ENCODE data around the gene CDH4. TPM values are rescaled to one million over a fixed set of nuclear protein-coding genes. Genes with fewer than 3 reads are reported as not detected.

The CDH4 gene
- total RNA-seq, 1 donor from 2014 or later = 0.23 TPM

DNA sequence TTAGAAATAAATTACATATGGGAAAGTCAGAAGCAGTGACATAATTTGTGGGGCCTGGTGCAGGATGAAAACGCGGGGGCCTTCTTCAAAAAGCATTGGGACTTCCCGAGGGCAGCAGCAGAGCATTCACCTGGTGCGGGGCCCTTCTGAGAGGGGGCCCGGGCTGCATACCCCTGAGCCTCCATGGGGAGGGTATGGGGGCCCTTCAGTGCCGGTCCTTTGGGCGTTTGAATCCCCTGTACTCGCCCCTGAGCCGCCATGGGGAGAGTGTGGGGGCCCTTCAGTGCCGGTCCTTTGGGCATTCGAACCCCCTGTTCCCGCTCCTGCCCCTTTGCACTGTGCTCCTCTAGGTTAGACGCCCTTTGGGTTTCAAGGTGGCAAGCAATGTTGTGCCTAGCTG lies 283.5 kb downstream of the CDH4 start:
- Mint-ChIP-seq H3K4me1 (ENCODE audit: unreplicated experiment) (no peaks in the 10 kb centered on the region), H3K27ac (ENCODE audit: unreplicated experiment) (no peak overlapping the region), H3K27me3 (ENCODE audit: unreplicated experiment) (peaks cover 2% of the 10 kb centered on the region), H3K36me3 (ENCODE audit: low read depth, unreplicated experiment) (no peaks in the 10 kb centered on the region), H3K4me3 (ENCODE audit: unreplicated experiment) (no peak overlapping the region), H3K9me3 (ENCODE audit: unreplicated experiment) (no peaks in the 10 kb centered on the region)
- TF ChIP-seq, protein P1, sequence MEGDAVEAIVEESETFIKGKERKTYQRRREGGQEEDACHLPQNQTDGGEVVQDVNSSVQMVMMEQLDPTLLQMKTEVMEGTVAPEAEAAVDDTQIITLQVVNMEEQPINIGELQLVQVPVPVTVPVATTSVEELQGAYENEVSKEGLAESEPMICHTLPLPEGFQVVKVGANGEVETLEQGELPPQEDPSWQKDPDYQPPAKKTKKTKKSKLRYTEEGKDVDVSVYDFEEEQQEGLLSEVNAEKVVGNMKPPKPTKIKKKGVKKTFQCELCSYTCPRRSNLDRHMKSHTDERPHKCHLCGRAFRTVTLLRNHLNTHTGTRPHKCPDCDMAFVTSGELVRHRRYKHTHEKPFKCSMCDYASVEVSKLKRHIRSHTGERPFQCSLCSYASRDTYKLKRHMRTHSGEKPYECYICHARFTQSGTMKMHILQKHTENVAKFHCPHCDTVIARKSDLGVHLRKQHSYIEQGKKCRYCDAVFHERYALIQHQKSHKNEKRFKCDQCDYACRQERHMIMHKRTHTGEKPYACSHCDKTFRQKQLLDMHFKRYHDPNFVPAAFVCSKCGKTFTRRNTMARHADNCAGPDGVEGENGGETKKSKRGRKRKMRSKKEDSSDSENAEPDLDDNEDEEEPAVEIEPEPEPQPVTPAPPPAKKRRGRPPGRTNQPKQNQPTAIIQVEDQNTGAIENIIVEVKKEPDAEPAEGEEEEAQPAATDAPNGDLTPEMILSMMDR (IDR thresholded peaks at IDR 0.05; ENCODE audit: unreplicated experiment) = no peak
- no peak for DNase-seq (ENCODE audit: low spot score)

DNA sequence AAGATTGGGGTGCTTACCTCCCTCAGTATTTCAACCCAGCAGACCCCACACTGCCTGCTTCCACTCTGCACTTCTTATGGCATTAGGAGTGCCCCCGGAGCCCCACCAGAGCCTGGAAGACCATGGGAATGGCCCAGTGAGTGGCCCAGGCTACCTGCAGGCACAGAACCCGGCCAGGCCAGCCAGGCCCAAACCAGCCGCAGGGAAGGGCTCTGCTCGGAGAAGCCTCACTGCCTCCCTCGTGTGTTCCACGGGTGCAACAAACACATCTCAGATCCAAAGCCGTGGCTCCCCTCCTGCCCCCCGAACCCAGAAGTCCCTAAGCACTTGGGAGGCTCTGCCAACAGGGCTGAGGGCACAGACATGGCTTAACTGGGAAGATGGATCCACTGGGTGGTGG lies 283.9 kb downstream of the CDH4 start:
- Mint-ChIP-seq H3K4me1 (ENCODE audit: unreplicated experiment) (no peaks in the 10 kb centered on the region), H3K4me3 (ENCODE audit: unreplicated experiment) (no peak overlapping the region), H3K27me3 (ENCODE audit: unreplicated experiment) (peaks cover 2% of the 10 kb centered on the region), H3K27ac (ENCODE audit: unreplicated experiment) (no peak overlapping the region), H3K9me3 (ENCODE audit: unreplicated experiment) (no peaks in the 10 kb centered on the region), H3K36me3 (ENCODE audit: low read depth, unreplicated experiment) (no peaks in the 10 kb centered on the region)
- no peak for DNase-seq (ENCODE audit: low spot score)
- TF ChIP-seq, protein P1 (IDR thresholded peaks at IDR 0.05; ENCODE audit: unreplicated experiment) = no peak

DNA sequence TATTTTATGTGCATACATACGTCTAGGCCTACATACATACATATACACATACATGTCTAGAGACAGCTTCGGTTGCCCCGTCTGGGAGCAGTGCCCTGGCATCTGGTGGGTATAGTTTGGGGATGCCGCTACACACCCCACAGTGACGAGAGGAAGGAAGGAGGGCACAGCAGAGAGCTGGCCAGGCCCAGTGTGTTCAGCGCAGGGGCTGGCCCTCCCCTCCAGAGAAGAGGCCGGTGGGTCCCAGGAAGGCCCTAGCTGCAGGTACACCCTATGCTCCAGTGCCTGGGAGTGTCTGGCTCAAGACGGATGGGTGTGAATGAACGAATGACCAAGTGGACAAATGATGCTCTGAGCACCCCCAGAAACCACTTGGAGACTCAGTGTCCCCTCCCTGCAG lies 284.6 kb downstream of the CDH4 start:
- no peak overlapping the region for H3K4me3 Mint-ChIP-seq (ENCODE audit: unreplicated experiment)
- TF ChIP-seq, protein P1 (IDR thresholded peaks at IDR 0.05; ENCODE audit: unreplicated experiment) = no peak
- H3K27me3 Mint-ChIP-seq (ENCODE audit: unreplicated experiment) = peaks cover 2% of the 10 kb centered on the region
- no peak for DNase-seq (ENCODE audit: low spot score)
- no peaks in the 10 kb centered on the region for H3K9me3 Mint-ChIP-seq (ENCODE audit: unreplicated experiment)
- H3K27ac Mint-ChIP-seq (ENCODE audit: unreplicated experiment) = no peak overlapping the region
- H3K4me1 Mint-ChIP-seq (ENCODE audit: unreplicated experiment) = no peaks in the 10 kb centered on the region
- no peaks in the 10 kb centered on the region for H3K36me3 Mint-ChIP-seq (ENCODE audit: low read depth, unreplicated experiment)

DNA sequence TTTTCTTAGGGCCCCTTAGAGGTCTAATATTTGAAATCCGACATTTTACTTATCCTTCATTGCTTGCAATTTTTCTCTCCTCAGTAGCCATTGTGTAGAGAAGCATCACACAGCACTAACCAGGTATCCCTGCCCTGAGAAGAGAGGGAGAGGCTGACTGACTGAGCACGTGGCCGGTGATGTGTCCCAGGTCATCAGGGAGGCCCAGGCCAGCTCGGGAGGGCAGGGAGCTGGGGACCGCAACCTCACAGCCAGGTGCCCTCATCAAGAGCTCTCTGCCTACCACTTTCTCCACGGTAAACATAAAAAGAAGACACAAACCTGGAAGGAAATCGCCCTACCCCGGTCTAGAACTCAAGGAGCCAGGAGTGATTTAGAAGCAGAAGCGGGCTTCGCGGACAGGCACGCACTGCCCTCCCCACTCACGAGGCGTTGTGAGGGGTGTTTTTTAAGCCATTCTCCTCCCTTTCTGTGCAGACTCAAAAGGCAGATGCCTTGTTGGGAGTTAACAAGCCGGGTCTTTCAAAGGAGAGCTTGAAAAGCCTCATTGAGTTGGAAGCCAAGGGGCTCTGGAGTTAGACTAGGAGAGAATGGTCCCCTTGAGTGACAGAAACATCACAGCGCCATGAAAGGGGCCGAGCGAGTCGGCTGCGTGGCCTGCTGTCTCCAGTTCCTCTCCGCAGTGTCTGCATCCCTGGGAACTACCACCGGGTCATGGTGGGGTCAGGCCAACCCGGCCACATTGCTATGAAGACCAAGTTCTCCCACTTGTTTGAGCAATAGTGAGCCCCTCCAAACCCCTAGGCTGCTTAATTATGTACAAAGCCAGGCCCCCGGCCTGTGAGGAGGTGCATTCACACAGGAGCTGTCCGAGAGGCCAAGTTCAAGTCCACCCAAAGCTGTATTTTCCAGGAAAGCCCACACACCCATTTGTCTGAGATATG lies 285.4 kb downstream of the CDH4 start:
- no peak overlapping the region for H3K27ac Mint-ChIP-seq (ENCODE audit: unreplicated experiment)
- TF ChIP-seq, protein P1 (IDR thresholded peaks at IDR 0.05; ENCODE audit: unreplicated experiment) = no peak
- no peak for DNase-seq (ENCODE audit: low spot score)
- H3K9me3 Mint-ChIP-seq (ENCODE audit: unreplicated experiment) = no peaks in the 10 kb centered on the region
- no peaks in the 10 kb centered on the region for H3K4me1 Mint-ChIP-seq (ENCODE audit: unreplicated experiment)
- peaks cover 2% of the 10 kb centered on the region for H3K27me3 Mint-ChIP-seq (ENCODE audit: unreplicated experiment)
- H3K4me3 Mint-ChIP-seq (ENCODE audit: unreplicated experiment) = no peak overlapping the region
- H3K36me3 Mint-ChIP-seq (ENCODE audit: low read depth, unreplicated experiment) = no peaks in the 10 kb centered on the region

Data from endothelial cell (in vitro differentiated cells).